ENCODE data around the gene PFKFB4. TPM values are rescaled to one million over a fixed set of nuclear protein-coding genes. Genes with fewer than 3 reads are reported as not detected.

PFKFB4 gene
- total RNA-seq, 4 donors from 2014 or later, result 1.8 to 2.9 (median 1.9) TPM

DNA sequence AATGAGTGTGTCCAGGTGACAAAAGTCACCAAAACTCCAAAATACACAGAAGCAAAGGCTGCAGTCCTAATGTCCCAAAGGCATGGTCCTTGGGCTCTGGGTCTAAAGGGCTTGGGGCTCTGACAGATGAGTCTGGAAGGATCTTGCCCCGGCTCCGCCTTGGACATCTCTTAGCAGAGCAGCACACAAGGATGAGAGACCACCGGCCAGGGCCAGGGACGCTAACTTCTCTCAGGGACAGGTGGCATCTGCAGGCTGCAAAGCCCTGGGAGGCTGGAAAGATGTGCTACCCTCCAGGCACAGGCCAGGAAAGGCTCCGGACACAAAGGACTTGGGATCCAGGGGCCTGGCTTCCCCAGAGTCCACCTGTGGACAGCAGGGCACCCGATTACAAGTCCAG, 38.5 kb downstream of the PFKFB4 start:
- intact Hi-C loops (cut with DNase I), result no loop called here
- TF ChIP-seq POLR2A (IDR thresholded peaks at IDR 0.05; ENCODE audit: low read depth) (no peak), EP300 (IDR thresholded peaks at IDR 0.05) (no peak)
- TF ChIP-seq, protein P1, sequence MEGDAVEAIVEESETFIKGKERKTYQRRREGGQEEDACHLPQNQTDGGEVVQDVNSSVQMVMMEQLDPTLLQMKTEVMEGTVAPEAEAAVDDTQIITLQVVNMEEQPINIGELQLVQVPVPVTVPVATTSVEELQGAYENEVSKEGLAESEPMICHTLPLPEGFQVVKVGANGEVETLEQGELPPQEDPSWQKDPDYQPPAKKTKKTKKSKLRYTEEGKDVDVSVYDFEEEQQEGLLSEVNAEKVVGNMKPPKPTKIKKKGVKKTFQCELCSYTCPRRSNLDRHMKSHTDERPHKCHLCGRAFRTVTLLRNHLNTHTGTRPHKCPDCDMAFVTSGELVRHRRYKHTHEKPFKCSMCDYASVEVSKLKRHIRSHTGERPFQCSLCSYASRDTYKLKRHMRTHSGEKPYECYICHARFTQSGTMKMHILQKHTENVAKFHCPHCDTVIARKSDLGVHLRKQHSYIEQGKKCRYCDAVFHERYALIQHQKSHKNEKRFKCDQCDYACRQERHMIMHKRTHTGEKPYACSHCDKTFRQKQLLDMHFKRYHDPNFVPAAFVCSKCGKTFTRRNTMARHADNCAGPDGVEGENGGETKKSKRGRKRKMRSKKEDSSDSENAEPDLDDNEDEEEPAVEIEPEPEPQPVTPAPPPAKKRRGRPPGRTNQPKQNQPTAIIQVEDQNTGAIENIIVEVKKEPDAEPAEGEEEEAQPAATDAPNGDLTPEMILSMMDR (IDR thresholded peaks at IDR 0.05), result no peak

DNA sequence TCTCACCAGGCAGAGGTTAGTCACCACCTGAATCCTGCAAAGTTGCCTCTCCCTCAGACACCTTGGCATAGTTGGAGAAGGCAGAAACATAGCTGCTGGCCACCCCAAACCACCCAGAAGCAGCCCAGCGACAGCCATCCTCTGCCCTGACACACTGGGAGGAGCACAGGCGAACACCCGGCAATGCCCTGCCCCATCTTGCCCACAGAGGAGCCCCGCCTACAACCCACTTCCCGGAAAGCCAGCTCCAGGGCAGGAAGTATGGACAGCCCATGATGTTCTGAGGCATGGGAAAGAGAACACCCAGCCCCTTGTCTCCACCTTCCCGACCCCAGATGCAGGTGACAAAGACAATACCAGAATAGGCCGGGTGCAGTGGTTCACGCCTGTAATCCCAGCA, 40.0 kb downstream of the PFKFB4 start:
- no peak for DNase-seq (ENCODE audit: extremely low spot score)
- WGBS, result no CpG with 5 or more reads among the region's 8 CpGs
- H3K36me3 ChIP-seq, result peaks cover 0 to 15% (median 5%) of the 10 kb centered on the region in 4 donors
- H3K4me1 ChIP-seq, result no peaks in the 10 kb centered on the region
- H3K9me3 ChIP-seq, result no peaks in the 10 kb centered on the region
- no peaks in the 10 kb centered on the region for H3K27me3 ChIP-seq
- H3K4me3 ChIP-seq, result no peak overlapping the region
- H3K27ac ChIP-seq (replicated peaks in 1 of 4), result no peak overlapping the region
- TF ChIP-seq POLR2AphosphoS5 (IDR thresholded peaks at IDR 0.05) (no peak), EP300 (IDR thresholded peaks at IDR 0.05) (no peak), POLR2A (IDR thresholded peaks at IDR 0.05; ENCODE audit: low read depth) (no peak)
- TF ChIP-seq, protein P1 (IDR thresholded peaks at IDR 0.05), result no peak
- intact Hi-C loops (cut with DNase I), result no loop called here

More for the DNA sequence above, 38.5 kb downstream of the PFKFB4 start:
- Histone ChIP-seq H3K9me3 (no peaks in the 10 kb centered on the region), H3K36me3 (peaks cover 0 to 18% (median 5%) of the 10 kb centered on the region in 4 donors), H3K27ac (replicated peaks in 1 of 4) (no peak overlapping the region), H3K4me3 (no peak overlapping the region), H3K4me1 (no peaks in the 10 kb centered on the region), H3K27me3 (no peaks in the 10 kb centered on the region)
- no peak for DNase-seq (ENCODE audit: extremely low spot score)
- 88% methylated on average over 3 of the region's 6 CpGs for WGBS

DNA sequence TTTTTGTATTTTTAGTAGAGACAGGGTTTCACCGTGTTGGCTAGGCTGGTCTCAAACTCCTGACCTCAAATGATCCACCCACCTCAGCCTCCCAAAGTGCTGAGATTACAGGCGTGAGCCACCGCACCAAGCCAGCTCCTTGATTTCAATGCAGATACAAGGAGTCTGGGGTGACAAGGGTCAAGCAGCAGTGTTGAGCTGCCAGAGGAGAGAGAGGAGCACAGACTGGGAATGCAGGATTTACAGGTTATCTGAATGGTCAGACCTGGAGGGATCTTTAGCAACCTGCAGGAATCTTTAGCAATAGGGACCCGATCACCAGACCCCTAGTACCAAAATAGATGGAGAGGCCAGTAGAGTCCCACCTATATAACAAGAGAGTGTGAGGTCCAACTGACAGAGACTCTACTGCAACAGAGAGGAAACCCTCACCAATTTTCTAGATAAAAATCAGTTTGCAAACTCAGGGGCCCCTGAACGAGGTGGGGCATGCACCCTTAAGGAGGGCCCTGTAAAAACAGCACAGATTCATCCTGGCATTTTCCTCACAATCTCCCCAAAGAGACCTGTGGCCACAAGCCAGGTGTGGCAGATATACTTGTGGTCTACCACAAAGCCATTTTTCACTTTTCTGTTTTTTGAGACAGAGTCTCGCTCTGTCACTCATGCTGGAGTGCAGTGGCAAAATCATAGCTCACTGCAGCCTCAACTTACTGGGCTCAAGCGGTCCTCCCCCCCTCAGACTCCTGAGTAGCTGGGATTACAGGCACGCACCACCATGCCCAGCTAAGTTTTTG, 42.0 kb downstream of the PFKFB4 start:
- H3K9me3 ChIP-seq, result no peaks in the 10 kb centered on the region
- DNase-seq (ENCODE audit: extremely low spot score), result no peak
- no peaks in the 10 kb centered on the region for H3K4me1 ChIP-seq
- peaks cover 0 to 9% (median 3%) of the 10 kb centered on the region in 4 donors for H3K36me3 ChIP-seq
- 93% methylated on average over 7 of the region's 8 CpGs for WGBS
- intact Hi-C loops (cut with DNase I), result no loop called here
- H3K4me3 ChIP-seq, result no peak overlapping the region
- no peak overlapping the region for H3K27ac ChIP-seq (replicated peaks in 1 of 4)
- no peaks in the 10 kb centered on the region for H3K27me3 ChIP-seq
- TF ChIP-seq EP300 (IDR thresholded peaks at IDR 0.05) (no peak), POLR2A (IDR thresholded peaks at IDR 0.05; ENCODE audit: low read depth) (no peak), POLR2AphosphoS5 (IDR thresholded peaks at IDR 0.05) (no peak)
- TF ChIP-seq, protein P1 (IDR thresholded peaks at IDR 0.05), result no peak

DNA sequence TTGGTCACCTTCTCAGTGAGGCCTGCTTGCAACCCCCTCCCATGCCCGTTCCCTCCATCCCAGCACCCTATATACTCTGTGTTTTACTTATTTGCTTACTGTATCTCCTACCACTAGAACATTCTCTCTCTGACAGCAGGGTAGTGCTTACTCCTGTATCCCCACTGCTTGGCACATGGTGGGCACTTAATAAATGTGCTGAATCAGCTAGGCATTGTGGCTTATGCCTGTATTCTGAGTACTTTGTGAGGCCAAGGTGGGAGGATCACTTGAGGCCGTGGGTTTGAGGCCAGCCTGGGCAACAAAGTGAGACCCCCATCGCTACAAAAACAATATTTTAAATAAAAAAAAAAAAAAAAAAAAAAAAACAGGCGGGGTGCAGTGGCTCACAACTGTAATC, 45.1 kb downstream of the PFKFB4 start:
- no peak overlapping the region for H3K4me3 ChIP-seq
- peaks cover 0 to 7% (median 0%) of the 10 kb centered on the region in 4 donors for H3K4me1 ChIP-seq
- WGBS, result 93% methylated on average over 4 of the region's 4 CpGs
- H3K27me3 ChIP-seq, result no peaks in the 10 kb centered on the region
- TF ChIP-seq POLR2A (IDR thresholded peaks at IDR 0.05; ENCODE audit: low read depth) (no peak), EP300 (IDR thresholded peaks at IDR 0.05) (no peak), POLR2AphosphoS5 (IDR thresholded peaks at IDR 0.05) (no peak)
- TF ChIP-seq, protein P1 (IDR thresholded peaks at IDR 0.05), result no peak
- H3K9me3 ChIP-seq, result no peaks in the 10 kb centered on the region
- H3K36me3 ChIP-seq, result no peaks in the 10 kb centered on the region
- no peak for DNase-seq (ENCODE audit: extremely low spot score)
- no peak overlapping the region for H3K27ac ChIP-seq (replicated peaks in 1 of 4)
- intact Hi-C loops (cut with DNase I), result no loop called here
